Trophoblast cell (in vitro differentiated cells and primary cell): ENCODE data around the gene FSTL4.

ENCODE experiments used
- DNase-seq, 2 donors: peaks; one replicate each; pipeline ENCODE4 v3.0.0-alpha.2; 2016
- H2AFZ ChIP-seq: 2 replicates; pipeline ENCODE4 v1.6.1; 2013; ENCODE audit warnings: low read length, moderate library complexity, mild to moderate bottlenecking; ENCODE audit not compliant: insufficient read depth, poor library complexity
- H2AK5ac ChIP-seq: 2 replicates; pipeline ENCODE4 v1.6.1; 2013; ENCODE audit warnings: mild to moderate bottlenecking, low read length
- H2BK120ac ChIP-seq: 2 replicates; pipeline ENCODE4 v1.6.1; 2013; ENCODE audit warnings: low read length, mild to moderate bottlenecking, moderate library complexity; ENCODE audit not compliant: insufficient read depth, poor library complexity
- H2BK12ac ChIP-seq: 2 replicates; pipeline ENCODE4 v1.6.1; 2013; ENCODE audit warnings: mild to moderate bottlenecking, low read length, moderate library complexity
- H2BK5ac ChIP-seq: 2 replicates; pipeline ENCODE4 v1.6.1; 2013; ENCODE audit warnings: low read length, low read depth, moderate library complexity, mild to moderate bottlenecking; ENCODE audit not compliant: poor library complexity
- H3K14ac ChIP-seq: 2 replicates; pipeline ENCODE4 v1.6.1; 2013; ENCODE audit warnings: mild to moderate bottlenecking, low read length
- H3K18ac ChIP-seq: 2 replicates; pipeline ENCODE4 v1.6.1; 2013; ENCODE audit warnings: mild to moderate bottlenecking, low read length
- H3K23ac ChIP-seq: 2 replicates; pipeline ENCODE4 v1.6.1; 2013; ENCODE audit warnings: low read length
- H3K27ac ChIP-seq: 2 replicates; pipeline ENCODE4 v1.5.1; 2013; ENCODE audit warnings: low read depth, mild to moderate bottlenecking, inconsistent platforms, low read length, moderate library complexity
- H3K27me3 ChIP-seq: 2 replicates; pipeline ENCODE4 v1.6.1; 2013; ENCODE audit warnings: inconsistent platforms, mild to moderate bottlenecking, low read length, moderate library complexity; ENCODE audit not compliant: insufficient read depth
- H3K36me3 ChIP-seq, 2 experiments: 1 replicate in 1 of 2; 2 replicates in 1 of 2; pipeline ENCODE4 v1.6.1; 2013; ENCODE audit warnings: low read length in 2 of 2, mild to moderate bottlenecking in 2 of 2, moderate library complexity in 1 of 2; ENCODE audit not compliant: insufficient read depth in 2 of 2, control insufficient read depth in 1 of 2
- H3K4ac ChIP-seq: 2 replicates; pipeline ENCODE4 v1.6.1; 2013; ENCODE audit warnings: low read depth, mild to moderate bottlenecking, low read length, moderate library complexity
- H3K4me1 ChIP-seq, 2 experiments: 1 replicate in 1 of 2; 2 replicates in 1 of 2; pipeline ENCODE4 v1.6.1; 2013; ENCODE audit warnings: low read length in 2 of 2, mild to moderate bottlenecking in 2 of 2, moderate library complexity in 1 of 2; ENCODE audit not compliant: insufficient read depth in 2 of 2, control insufficient read depth in 1 of 2
- H3K4me2 ChIP-seq: 2 replicates; pipeline ENCODE4 v1.6.1; 2013; ENCODE audit warnings: inconsistent platforms, mild to moderate bottlenecking, low read length, moderate library complexity
- H3K4me3 ChIP-seq: 2 replicates; pipeline ENCODE4 v1.5.1; 2013; ENCODE audit warnings: mild to moderate bottlenecking, low read depth, low read length, inconsistent platforms
- H3K79me1 ChIP-seq: one replicate; pipeline ENCODE4 v1.6.1; 2013; ENCODE audit warnings: low read length
- H3K79me2 ChIP-seq: 2 replicates; pipeline ENCODE4 v1.6.1; 2013; ENCODE audit warnings: low read length, mild to moderate bottlenecking; ENCODE audit not compliant: control insufficient read depth, insufficient read depth, poor library complexity
- H3K9ac ChIP-seq: 2 replicates; pipeline ENCODE4 v1.6.1; 2013; ENCODE audit warnings: mild to moderate bottlenecking, low read length
- H3K9me3 ChIP-seq: 2 replicates; pipeline ENCODE4 v1.6.1; 2013; ENCODE audit warnings: low read depth, mild to moderate bottlenecking, control low read depth, inconsistent platforms, low read length; ENCODE audit not compliant: insufficient read depth
- H4K12ac ChIP-seq: 2 replicates; pipeline ENCODE4 v1.6.1; 2013; ENCODE audit warnings: low read depth, mild to moderate bottlenecking, low read length, moderate library complexity
- H4K8ac ChIP-seq: 2 replicates; pipeline ENCODE4 v1.6.1; 2013; ENCODE audit warnings: low read depth, mild to moderate bottlenecking, low read length, moderate library complexity
- H4K91ac ChIP-seq: one replicate; pipeline ENCODE4 v1.6.1; 2013; ENCODE audit warnings: low read depth, mild to moderate bottlenecking, low read length, moderate library complexity
- WGBS: extraction: QIAGEN DNeasy Blood & Tissue Kit; methylation state at CpG from one replicate; pipeline ENCODE4 v1.1.7; 2013; ENCODE audit warnings: missing lambda C conversion rate; ENCODE audit not compliant: insufficient read length, insufficient coverage; ENCODE audit errors: extremely low coverage; 5-methylcytosine and 5-hydroxymethylcytosine counted together

The FSTL4 gene

GRCh38 chr5:133348406-133348805 is 263.9 kb downstream of the FSTL4 start:
- no peaks in the 10 kb centered on the region for H3K9me3 ChIP-seq
- no CpG with 5 or more reads among the region's 4 CpGs for WGBS
- peaks cover 0 to 2% of the 10 kb centered on the region in 2 experiments for H3K4me1 ChIP-seq
- H3K4me3 ChIP-seq: no peak overlapping the region
- no peak overlapping the region for H3K18ac ChIP-seq
- H3K79me1 ChIP-seq: no peaks in the 10 kb centered on the region
- H2AFZ ChIP-seq: no peak overlapping the region
- H3K27ac ChIP-seq: no peak overlapping the region
- H3K36me3 ChIP-seq: no peaks in the 10 kb centered on the region
- no peak for DNase-seq
- no peak overlapping the region for H3K4me2 ChIP-seq
- H3K14ac ChIP-seq: no peak overlapping the region
- no peak overlapping the region for H3K9ac ChIP-seq
- no peak overlapping the region for H4K12ac ChIP-seq
- no peak overlapping the region for H4K8ac ChIP-seq
- no peak overlapping the region for H3K23ac ChIP-seq
- no peak overlapping the region for H2BK120ac ChIP-seq
- no peak overlapping the region for H4K91ac ChIP-seq
- no peaks in the 10 kb centered on the region for H3K27me3 ChIP-seq
- H3K79me2 ChIP-seq: no peaks in the 10 kb centered on the region
- no peak overlapping the region for H2BK12ac ChIP-seq
- no peak overlapping the region for H3K4ac ChIP-seq
- no peak overlapping the region for H2AK5ac ChIP-seq
- H2BK5ac ChIP-seq: no peak overlapping the region

GRCh38 chr5:133347039-133347438 is 265.3 kb downstream of the FSTL4 start:
- Histone ChIP-seq H3K4ac (no peak overlapping the region), H3K4me3 (no peak overlapping the region), H3K14ac (no peak overlapping the region), H3K9ac (no peak overlapping the region), H3K4me2 (no peak overlapping the region), H3K27ac (no peak overlapping the region), H4K8ac (no peak overlapping the region), H2AK5ac (no peak overlapping the region), H3K79me1 (no peaks in the 10 kb centered on the region), H3K79me2 (no peaks in the 10 kb centered on the region), H3K18ac (no peak overlapping the region), H2BK120ac (no peak overlapping the region), H3K36me3 (no peaks in the 10 kb centered on the region), H3K27me3 (no peaks in the 10 kb centered on the region), H2BK12ac (no peak overlapping the region), H3K23ac (no peak overlapping the region), H3K9me3 (no peaks in the 10 kb centered on the region), H2AFZ (no peak overlapping the region), H4K12ac (no peak overlapping the region), H2BK5ac (no peak overlapping the region), H4K91ac (no peak overlapping the region), H3K4me1 (no peaks in the 10 kb centered on the region)
- WGBS: no CpG with 5 or more reads among the region's 6 CpGs
- DNase-seq: peak; percentile 19 to 40

- no peaks in the 10 kb centered on the region for H3K4me1 ChIP-seq
- no peaks in the 10 kb centered on the region for H3K9me3 ChIP-seq
- H2AK5ac ChIP-seq: no peak overlapping the region
- H2AFZ ChIP-seq: no peak overlapping the region
- no peak overlapping the region for H2BK12ac ChIP-seq
- no peak overlapping the region for H2BK120ac ChIP-seq
- no peak overlapping the region for H3K4ac ChIP-seq
- no peaks in the 10 kb centered on the region for H3K79me1 ChIP-seq
- H3K4me3 ChIP-seq: no peak overlapping the region
- no CpG with 5 or more reads among the region's 2 CpGs for WGBS
- no peak overlapping the region for H4K12ac ChIP-seq
- H3K36me3 ChIP-seq: no peaks in the 10 kb centered on the region
- no peak overlapping the region for H3K9ac ChIP-seq
- DNase-seq: no peak
- no peak overlapping the region for H3K14ac ChIP-seq
- no peaks in the 10 kb centered on the region for H3K27me3 ChIP-seq
- H3K4me2 ChIP-seq: no peak overlapping the region
- no peak overlapping the region for H2BK5ac ChIP-seq
- no peak overlapping the region for H4K91ac ChIP-seq
- H4K8ac ChIP-seq: no peak overlapping the region
- H3K18ac ChIP-seq: no peak overlapping the region
- H3K79me2 ChIP-seq: no peaks in the 10 kb centered on the region
- no peak overlapping the region for H3K23ac ChIP-seq
- H3K27ac ChIP-seq: no peak overlapping the region
Observed at GRCh38 chr5:133344266-133344665, 268.1 kb downstream of the FSTL4 start.

- Histone ChIP-seq H4K12ac (no peak overlapping the region), H2AFZ (no peak overlapping the region), H2BK120ac (no peak overlapping the region), H2BK12ac (no peak overlapping the region), H3K23ac (no peak overlapping the region), H3K79me2 (no peaks in the 10 kb centered on the region), H3K4ac (no peak overlapping the region), H3K14ac (no peak overlapping the region), H3K18ac (no peak overlapping the region), H3K36me3 (no peaks in the 10 kb centered on the region), H2AK5ac (no peak overlapping the region), H3K4me1 (no peaks in the 10 kb centered on the region), H3K4me2 (no peak overlapping the region), H3K9me3 (no peaks in the 10 kb centered on the region), H2BK5ac (no peak overlapping the region), H3K4me3 (no peak overlapping the region), H4K91ac (no peak overlapping the region), H3K27me3 (no peaks in the 10 kb centered on the region), H3K27ac (no peak overlapping the region), H3K9ac (no peak overlapping the region), H3K79me1 (no peaks in the 10 kb centered on the region), H4K8ac (no peak overlapping the region)
- no peak for DNase-seq
- WGBS: no CpG with 5 or more reads among the region's 8 CpGs
Observed at GRCh38 chr5:133343196-133343595, 269.1 kb downstream of the FSTL4 start.
